Measurements from ENCODE around the gene HIBADH. TPM values are rescaled to one million over a fixed set of nuclear protein-coding genes. Genes with fewer than 3 reads are reported as not detected.

The HIBADH gene
- total RNA-seq, 1 experiment from 2014 or later: 23.2 TPM

- TF ChIP-seq, protein P1, sequence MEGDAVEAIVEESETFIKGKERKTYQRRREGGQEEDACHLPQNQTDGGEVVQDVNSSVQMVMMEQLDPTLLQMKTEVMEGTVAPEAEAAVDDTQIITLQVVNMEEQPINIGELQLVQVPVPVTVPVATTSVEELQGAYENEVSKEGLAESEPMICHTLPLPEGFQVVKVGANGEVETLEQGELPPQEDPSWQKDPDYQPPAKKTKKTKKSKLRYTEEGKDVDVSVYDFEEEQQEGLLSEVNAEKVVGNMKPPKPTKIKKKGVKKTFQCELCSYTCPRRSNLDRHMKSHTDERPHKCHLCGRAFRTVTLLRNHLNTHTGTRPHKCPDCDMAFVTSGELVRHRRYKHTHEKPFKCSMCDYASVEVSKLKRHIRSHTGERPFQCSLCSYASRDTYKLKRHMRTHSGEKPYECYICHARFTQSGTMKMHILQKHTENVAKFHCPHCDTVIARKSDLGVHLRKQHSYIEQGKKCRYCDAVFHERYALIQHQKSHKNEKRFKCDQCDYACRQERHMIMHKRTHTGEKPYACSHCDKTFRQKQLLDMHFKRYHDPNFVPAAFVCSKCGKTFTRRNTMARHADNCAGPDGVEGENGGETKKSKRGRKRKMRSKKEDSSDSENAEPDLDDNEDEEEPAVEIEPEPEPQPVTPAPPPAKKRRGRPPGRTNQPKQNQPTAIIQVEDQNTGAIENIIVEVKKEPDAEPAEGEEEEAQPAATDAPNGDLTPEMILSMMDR (conservative IDR thresholded peaks at IDR 0.05): no peak
- H4K8ac ChIP-seq (replicated peaks; ENCODE audit: insufficient read length, low read depth, low read length): no peak overlapping the region
- H3T11ph ChIP-seq (ENCODE audit: low read length): no peak overlapping the region
- H3K9me3 Mint-ChIP-seq: no peaks in the 10 kb centered on the region
- no peak overlapping the region for H3K27ac Mint-ChIP-seq
- DNase-seq: no peak
- no peak overlapping the region for H3K27ac ChIP-seq (ENCODE audit: insufficient read length, low read depth, low read length)
- no peak overlapping the region for H2AFZ ChIP-seq (ENCODE audit: low read length)
- H3K4ac ChIP-seq (ENCODE audit: low read depth, low read length): no peak overlapping the region
- no peak overlapping the region for H2BK20ac ChIP-seq (ENCODE audit: low read depth, low read length, poor library complexity, severe bottlenecking)
- WGBS (ENCODE audit: extremely low coverage, insufficient read length, low lambda C conversion rate): no CpG with 5 or more reads among the region's 1 CpG
- H3K4me3 Mint-ChIP-seq: no peak overlapping the region
- H2AK5ac ChIP-seq (ENCODE audit: insufficient read length, low read length): no peak overlapping the region
- no peak overlapping the region for H3K14ac ChIP-seq (ENCODE audit: insufficient read depth, low read length)
- no peaks in the 10 kb centered on the region for H3K27me3 ChIP-seq (ENCODE audit: insufficient read depth, low read length)
- H2BK15ac ChIP-seq (ENCODE audit: low read depth, low read length): no peak overlapping the region
- H2BK5ac ChIP-seq (ENCODE audit: insufficient read length, low read length): no peak overlapping the region
- no peak overlapping the region for H3K56ac ChIP-seq (ENCODE audit: insufficient read length, low read depth, low read length)
- peaks cover 3% of the 10 kb centered on the region for H3K4me1 ChIP-seq (ENCODE audit: insufficient read depth, low read length)
- no peak overlapping the region for H2BK12ac ChIP-seq (ENCODE audit: insufficient read length, low read depth, low read length)
- H3K18ac ChIP-seq (ENCODE audit: insufficient read length, low read depth, low read length): no peak overlapping the region
- no peak overlapping the region for H3K23ac ChIP-seq (ENCODE audit: insufficient read length, low read depth, low read length)
- H4K20me1 ChIP-seq (ENCODE audit: control insufficient read depth, insufficient read depth, insufficient read length): no peaks in the 10 kb centered on the region
- H3K4me1 Mint-ChIP-seq: peaks cover 32 to 39% of the 10 kb centered on the region in 2 experiments
- H4K91ac ChIP-seq (ENCODE audit: insufficient read length, low read depth, low read length): no peak overlapping the region
- H3K27me3 Mint-ChIP-seq (ENCODE audit: low read depth): no peaks in the 10 kb centered on the region
- no peaks in the 10 kb centered on the region for H3K9me3 ChIP-seq (ENCODE audit: control insufficient read depth, low read depth, low read length)
- H2BK120ac ChIP-seq (ENCODE audit: low read depth, low read length, poor library complexity, severe bottlenecking): no peak overlapping the region
- no peak overlapping the region for H3K4me2 ChIP-seq (ENCODE audit: insufficient read depth, insufficient read length, low read length)
- no peak overlapping the region for H3K9ac ChIP-seq (ENCODE audit: extremely low read depth, insufficient read length, low read length)
- no peak overlapping the region for H4K5ac ChIP-seq (ENCODE audit: insufficient read length, low read depth, low read length)
- H3K79me2 ChIP-seq (ENCODE audit: insufficient read depth, low read length): no peaks in the 10 kb centered on the region
- peaks cover 0 to 7% (median 0%) of the 10 kb centered on the region in 3 experiments; a peak in 1 of 7 replicates for H3K36me3 Mint-ChIP-seq (ENCODE audit: insufficient read depth in 1 of 3, low read depth in 3 of 3)
- H3K79me1 ChIP-seq (ENCODE audit: insufficient read depth, low read depth, low read length, poor library complexity, severe bottlenecking): no peaks in the 10 kb centered on the region
- no peaks in the 10 kb centered on the region for H3K23me2 ChIP-seq (ENCODE audit: insufficient read length, low read depth, low read length, poor library complexity, severe bottlenecking)
Observed at GRCh38 chr7:27547401-27547800, 115.3 kb downstream of the HIBADH start.

Measured in H9 (cell line).